CD4-positive, alpha-beta T cell treated with Interleukin-10 for 1 hour (primary cell): Measurements from ENCODE around the gene CASR.
"Not testable (repeated sequence)": the region's sequence is repeated elsewhere in the genome, so short reads cannot be mapped to it uniquely, and the experiment has no call there.

Experiments
- DNase-seq: peaks from one replicate; pipeline ENCODE4 v3.0.0-alpha.2; 2020

CASR gene

GRCh38 chr3:122183521-122183892 lies at the start of gene CASR:
Gene CASR, plus strand, starts transcription at chr3:122183668. Its CDS starts 70,522 bp downstream, at chr3:122254190.
- no peak for DNase-seq

- DNase-seq, result no peak
Observed at GRCh38 chr3:122146466-122146865, 37.0 kb upstream of the CASR start.

- no peak for DNase-seq
Observed at GRCh38 chr3:122148941-122149627, 34.4 kb upstream of the CASR start.

- DNase-seq, result no peak
Observed at GRCh38 chr3:122151480-122151879, 32.0 kb upstream of the CASR start.

- not testable (repeated sequence) for DNase-seq
Observed at GRCh38 chr3:122164983-122165382, 18.5 kb upstream of the CASR start.

- DNase-seq, result no peak
Observed at GRCh38 chr3:122167630-122168029, 15.8 kb upstream of the CASR start.

GRCh38 chr3:122168044-122168443 lies 15.4 kb upstream of the CASR start:
- no peak for DNase-seq

GRCh38 chr3:122169911-122170310 lies 13.6 kb upstream of the CASR start:
- DNase-seq, result no peak

- not testable (repeated sequence) for DNase-seq
Observed at GRCh38 chr3:122171361-122171760, 12.1 kb upstream of the CASR start.

- no peak for DNase-seq
Observed at GRCh38 chr3:122178711-122179110, 4.8 kb upstream of the CASR start.

- DNase-seq, result no peak
Observed at GRCh38 chr3:122183893-122184590, 574 bp downstream of the CASR start.

- DNase-seq, result no peak
Observed at GRCh38 chr3:122184591-122184929, 1.1 kb downstream of the CASR start.

- DNase-seq, result no peak
Observed at GRCh38 chr3:122186372-122186771, 2.9 kb downstream of the CASR start.

- DNase-seq, result no peak
Observed at GRCh38 chr3:122188737-122189136, 5.3 kb downstream of the CASR start.

- no peak for DNase-seq
Observed at GRCh38 chr3:122189357-122189756, 5.9 kb downstream of the CASR start.

- no peak for DNase-seq
Observed at GRCh38 chr3:122190525-122190924, 7.1 kb downstream of the CASR start.

GRCh38 chr3:122198966-122199365 lies 15.5 kb downstream of the CASR start:
- no peak for DNase-seq

GRCh38 chr3:122199552-122199951 lies 16.1 kb downstream of the CASR start:
- no peak for DNase-seq

GRCh38 chr3:122200661-122201060 lies 17.2 kb downstream of the CASR start:
- DNase-seq, result no peak

GRCh38 chr3:122201476-122201875 lies 18.0 kb downstream of the CASR start:
- not testable (repeated sequence) for DNase-seq

GRCh38 chr3:122208579-122208978 lies 25.1 kb downstream of the CASR start:
- no peak for DNase-seq

GRCh38 chr3:122213650-122214049 lies 30.2 kb downstream of the CASR start:
- DNase-seq, result no peak

- no peak for DNase-seq
Observed at GRCh38 chr3:122214711-122215110, 31.2 kb downstream of the CASR start.

- DNase-seq, result no peak
Observed at GRCh38 chr3:122215592-122216298, 32.3 kb downstream of the CASR start.
